HG03457 (cell line): Measurements from ENCODE around the gene DEFB124.
"Not testable (repeated sequence)": the region's sequence is repeated elsewhere in the genome, so short reads cannot be mapped to it uniquely, and the experiment has no call there.

Source experiments
- ATAC-seq: cut with Tn5 transposase; IDR thresholded peaks from one replicate; pipeline ENCODE4 v1.9.1; 2021; ENCODE audit warnings: moderate number of reproducible peaks; ENCODE audit not compliant: unreplicated experiment

DEFB124 gene

DNA sequence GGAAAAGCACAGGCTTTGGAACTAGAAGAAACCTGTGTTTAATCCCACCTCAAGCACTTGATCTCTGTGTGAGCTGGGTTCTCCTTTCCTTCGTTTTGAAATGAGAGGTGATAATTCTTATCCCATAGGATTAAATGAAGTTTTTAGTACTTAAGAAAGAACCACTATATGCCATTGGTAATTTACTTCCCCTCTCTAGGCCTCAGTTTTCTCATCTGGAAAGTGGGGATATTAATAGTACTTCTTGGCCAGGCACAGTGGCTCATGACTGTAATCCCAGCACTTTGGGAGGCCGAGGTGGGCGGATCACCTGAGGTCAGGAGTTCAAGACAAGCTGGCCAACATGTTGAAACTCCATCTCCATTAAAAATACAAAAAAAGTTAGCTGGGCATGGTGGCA lies 14.2 kb upstream of the DEFB124 start:
- ATAC-seq = no peak

DNA sequence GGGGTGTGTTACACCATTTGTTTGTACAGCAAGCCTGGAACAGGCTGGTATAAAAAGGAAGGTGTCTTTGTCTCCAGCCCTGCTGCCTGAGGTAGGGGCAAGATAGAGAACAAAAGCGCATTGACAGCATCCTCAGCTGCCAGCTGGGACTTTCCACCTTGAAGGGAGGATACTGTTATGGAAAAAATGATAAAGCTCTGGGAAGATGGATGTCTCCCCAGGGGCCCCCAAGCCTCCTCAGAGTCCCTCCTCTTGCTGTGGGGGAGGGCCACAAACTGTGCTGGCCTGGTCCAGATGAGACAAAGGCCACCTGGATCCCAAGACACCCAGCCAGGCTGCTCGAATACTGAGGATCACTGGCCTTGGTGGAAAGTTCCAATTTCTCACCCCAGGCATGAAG lies 13.2 kb upstream of the DEFB124 start:
- no peak for ATAC-seq

DNA sequence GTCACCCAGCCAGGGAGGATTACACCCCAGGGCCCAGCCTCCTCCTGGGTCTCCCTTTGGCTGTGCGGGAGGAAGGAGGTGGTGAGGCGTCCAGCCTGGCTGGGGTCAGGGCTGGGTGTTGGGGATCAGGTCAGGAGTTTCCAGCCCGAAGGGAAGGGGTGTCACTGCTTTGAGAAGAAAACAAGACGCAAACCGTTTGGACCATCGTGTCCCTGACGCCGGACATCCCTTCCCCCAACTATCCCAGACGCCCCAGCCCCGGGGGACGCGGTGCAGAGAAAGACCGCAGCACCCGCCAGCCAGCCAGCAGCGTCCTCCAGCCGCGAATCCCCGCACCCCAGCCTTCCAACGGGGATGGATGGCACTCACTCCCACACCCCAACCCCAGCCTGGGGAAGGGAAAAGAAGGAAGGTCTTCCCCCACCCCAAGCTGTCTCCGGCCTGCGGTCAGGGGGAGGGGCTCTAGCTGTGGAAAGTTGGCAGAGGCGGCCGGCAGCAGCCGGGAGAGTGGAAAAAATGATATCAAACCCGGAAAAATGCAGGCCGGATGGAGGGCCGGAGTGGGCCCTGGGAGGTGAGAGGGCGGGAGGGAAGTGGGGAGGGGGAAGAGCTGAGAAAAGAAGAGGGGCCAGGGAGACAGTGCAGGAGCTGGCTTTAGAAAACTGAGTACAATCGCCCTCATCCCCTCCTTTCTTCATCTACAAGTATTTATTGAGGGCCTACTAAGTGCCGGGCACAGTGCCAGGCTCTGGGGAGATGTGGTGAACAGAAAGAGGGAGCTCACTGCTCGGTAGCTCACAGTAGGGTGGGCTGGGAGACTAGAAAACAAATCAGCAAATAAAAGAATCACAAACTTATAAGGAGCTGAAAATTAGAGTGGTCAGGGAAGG lies 10.8 kb upstream of the DEFB124 start:
- no peak for ATAC-seq

DNA sequence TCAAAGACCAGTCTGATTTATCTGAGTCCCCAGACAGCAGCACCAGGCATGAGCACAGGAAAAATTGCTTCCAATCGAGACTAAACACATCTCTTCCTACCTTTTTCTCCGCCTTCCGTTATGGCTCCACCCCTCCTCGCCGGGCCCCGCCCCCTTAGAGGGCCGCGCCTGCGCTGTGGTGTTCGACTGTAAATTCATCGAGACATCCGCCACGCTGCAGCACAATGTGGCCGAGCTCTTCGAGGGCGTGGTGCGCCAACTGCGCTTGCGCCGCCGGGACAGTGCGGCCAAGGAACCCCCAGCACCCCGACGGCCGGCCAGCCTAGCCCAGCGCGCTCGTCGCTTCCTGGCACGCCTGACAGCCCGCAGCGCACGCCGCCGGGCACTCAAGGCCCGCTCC lies 9.1 kb upstream of the DEFB124 start:
- ATAC-seq = no peak

DNA sequence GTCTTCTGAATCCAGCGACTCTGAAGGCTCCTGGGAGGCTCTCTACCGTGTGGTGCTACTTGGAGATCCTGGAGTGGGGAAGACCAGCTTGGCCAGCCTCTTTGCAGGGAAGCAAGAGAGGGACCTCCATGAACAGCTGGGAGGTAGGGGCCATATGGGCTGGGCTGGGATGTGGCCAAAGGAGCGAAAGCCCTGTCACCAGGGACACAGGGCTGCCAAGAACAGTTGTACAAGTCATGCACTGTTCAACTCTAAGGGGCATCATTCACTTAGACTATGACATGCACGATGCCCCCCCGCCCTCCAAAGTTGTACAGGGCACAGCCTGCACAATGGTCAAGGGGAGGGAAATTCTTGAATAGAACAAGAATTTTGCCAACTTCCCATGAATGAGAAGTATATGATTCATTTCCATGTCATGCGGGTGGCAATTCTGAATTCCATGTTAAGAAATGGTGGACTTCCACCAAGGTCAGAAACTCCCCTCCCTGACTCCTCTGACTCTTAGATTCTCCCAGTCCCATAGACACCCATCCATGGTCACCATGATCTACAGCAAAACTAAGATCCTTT lies 1.8 kb upstream of the DEFB124 start:
- no peak for ATAC-seq

DNA sequence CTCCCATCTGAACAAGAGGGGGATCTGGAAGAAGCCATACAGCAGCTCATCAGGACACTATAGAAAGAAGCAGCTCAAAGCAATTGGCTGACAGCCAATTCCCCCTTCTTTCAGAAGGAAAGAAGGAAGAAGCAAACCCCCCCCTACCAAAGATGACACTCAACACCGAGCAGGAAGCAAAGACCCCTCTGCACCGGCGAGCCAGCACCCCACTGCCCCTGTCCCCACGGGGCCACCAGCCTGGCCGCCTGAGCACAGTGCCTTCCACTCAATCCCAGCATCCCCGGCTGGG lies 1.3 kb upstream of the DEFB124 start:
- ATAC-seq = no peak

DNA sequence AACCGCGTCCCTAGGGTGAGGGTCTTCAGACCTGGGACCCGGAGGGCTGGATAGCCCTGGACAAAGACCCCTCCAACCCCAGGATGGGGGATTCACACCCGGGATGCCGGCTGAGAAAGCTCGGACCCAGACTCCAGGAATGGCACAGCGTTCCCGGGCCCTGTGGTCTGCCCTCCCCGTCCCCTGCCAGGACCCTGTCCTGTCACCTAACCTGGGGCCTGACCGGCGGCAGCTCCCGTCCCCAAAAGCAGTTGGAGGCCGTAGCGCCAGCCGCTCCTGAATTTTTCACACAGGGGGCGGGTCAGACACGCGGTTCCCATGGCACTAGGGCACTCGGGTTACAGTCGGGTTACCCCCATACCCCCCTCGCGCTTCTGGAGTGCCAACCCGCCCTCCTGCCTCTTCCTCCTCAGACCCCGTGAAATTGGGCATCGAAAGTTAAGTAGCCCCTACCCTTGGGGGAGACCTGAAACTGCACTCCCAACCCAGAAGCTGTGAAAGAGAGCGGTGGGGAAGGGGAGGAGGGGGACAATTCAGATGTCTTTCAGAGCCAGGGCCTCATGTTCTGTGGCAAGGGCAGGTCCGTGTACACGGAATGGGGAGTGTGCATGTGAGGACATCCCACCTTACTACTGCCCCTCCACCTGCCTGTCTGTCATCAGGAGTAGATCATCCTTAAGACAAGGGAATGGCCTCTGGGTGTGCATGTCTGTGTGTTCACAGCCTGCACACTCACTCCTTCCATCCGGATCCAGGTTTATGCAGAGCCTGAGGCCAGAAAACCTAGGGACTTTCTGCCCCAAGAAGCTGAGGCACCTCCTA lies 756 bp upstream of the DEFB124 start:
- ATAC-seq = no peak

DNA sequence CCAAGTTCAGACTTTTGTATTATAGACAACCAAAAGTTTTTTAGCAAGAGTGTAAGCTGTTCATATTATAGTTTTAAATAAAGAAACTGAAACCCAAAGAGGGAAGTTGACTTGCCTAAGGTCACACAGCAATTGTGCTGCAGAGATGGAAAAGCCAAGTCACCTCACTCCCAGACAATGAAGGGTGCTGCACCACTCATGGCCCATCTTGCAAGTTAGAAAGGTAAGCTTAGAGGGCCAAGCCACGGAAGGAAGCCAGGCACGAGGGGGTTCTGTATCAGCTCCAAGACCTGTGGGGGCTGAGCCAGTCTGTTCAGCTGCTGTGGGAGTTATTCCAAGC lies 860 bp downstream of the DEFB124 start:
- ATAC-seq = no peak

DNA sequence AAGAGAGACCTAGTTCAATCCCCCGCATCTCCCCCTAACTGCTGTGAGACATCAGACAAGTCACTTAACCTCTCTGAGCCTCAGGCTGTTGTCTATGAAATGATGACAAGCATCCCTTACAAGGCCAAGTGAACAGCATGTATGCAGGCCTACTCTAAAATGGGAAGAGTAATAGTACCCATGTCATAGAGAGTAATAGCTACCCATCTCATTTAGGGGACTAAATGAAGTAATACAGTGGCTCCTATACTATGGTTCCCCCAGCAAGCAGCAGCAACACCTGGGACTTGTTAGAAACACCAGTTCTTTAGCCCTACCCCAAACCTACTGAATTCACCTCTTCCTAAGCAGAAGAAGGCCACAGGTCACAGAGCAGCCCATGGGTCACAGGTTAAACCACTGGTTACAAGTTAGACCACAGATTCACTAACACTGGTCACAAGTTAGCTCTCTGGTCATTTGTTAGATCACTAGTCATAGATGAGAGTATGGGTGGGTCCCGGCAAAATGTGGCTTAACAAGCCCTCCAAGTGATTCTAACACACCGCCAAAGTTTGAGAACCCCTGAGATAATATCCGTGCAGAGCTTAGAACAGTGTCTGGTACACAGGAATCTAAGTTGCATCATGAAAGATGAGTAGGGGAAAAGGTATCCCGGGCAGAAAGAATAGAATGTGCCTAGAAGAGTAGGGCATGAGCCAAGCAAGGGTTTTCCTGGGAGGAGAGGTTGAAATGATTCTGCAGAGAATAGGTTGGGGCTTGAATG lies 1.4 kb downstream of the DEFB124 start:
- no peak for ATAC-seq

DNA sequence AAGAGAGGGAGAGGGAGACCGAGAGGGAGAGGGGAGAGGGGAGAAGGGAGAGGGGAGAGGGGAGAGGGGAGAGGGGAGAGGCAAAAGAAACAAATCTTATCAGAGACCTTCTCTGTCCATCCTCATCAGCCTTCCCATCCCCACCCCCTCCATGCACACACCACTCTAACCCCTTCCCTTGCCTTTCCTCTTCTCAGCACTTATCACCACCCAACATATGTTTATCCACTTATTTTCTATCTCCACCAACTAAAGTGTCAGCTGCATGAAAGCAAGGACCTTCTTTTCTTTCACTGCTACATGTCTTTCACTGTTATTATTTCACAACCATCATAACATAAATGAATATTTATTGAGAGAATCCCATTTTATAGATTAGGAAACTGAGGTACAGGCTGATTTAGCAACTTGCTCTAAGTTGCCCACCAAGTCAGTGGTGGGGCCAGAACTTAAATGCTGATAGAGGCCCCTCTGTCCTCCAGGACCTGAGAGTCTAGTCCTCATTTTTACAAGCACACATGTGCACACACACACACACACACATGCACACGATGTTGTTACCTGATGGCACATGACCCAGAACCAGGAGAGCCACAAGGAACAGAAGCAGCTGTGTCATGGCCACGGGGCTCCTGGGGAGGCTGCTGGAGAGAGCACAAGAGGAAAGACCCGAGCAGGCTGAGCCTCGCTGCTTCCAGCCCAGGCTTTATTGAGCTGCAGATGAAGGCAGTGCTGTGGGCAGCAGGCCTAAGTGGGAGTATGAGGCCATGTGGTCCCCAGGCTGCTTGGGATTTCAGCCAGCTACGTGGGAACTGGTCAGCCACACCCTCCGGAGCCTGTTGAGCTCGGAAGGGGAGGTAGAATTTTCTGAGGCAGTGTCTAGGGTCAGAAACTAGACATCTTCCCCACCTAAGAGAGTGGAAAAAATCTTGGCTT lies 2.3 kb downstream of the DEFB124 start:
- no peak for ATAC-seq

DNA sequence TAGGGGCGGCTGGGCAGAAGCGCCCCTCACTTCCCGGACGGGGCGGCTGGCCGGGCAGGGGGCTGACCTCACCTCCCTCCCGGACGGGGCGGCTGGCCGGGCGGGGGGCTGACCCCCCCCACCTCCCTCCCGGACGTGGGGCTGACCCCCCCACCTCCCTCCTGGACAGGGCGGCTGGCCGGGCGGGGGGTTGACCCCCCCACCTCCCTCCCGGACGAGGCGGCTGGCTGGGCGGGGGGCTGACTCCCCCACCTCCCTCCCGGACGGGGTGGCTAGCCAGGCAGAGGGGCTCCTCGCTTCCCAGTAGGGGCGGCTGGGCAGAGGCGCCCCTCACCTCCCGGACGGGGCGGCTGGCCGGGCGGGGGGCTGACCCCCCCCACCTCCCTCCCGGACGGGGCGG lies 4.0 kb downstream of the DEFB124 start:
- ATAC-seq = not testable (repeated sequence)

DNA sequence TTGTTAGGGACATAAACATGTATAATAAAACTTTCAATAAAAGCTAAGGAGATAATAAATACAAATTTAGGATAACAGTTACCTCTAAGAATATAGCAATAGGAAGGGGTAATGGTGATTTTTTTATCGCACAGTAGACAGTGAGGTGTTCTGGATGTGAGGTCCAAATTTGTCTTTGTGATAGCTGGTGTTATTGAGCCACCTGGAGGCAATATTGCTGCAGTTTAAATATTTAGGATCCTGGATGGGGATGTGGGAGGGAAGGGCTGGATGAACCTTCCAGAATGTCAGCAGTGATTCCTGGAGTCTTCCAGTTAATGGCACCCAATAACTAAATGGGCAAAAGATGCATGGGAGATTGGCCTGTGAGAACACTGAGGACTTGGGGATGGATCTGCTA lies 20.6 kb downstream of the DEFB124 start:
- ATAC-seq = no peak

DNA sequence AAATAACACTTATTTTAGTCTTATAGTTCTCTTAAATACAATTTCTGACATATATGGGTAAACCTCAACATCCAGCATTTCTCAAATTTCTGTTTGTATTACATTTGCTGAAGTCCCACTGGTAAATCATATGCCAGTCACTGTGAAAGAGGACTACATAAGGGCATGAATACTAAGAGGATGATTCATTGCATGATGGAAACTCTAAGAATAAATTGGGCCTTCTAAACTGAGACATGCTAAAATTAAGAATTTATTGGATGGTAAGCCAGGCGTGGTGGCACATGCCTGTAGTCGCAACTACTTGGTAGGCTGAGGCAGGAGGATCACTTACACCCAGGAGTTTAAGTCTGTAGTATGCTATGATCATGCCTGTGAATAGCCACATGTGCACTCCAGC lies 22.4 kb downstream of the DEFB124 start:
- no peak for ATAC-seq

DNA sequence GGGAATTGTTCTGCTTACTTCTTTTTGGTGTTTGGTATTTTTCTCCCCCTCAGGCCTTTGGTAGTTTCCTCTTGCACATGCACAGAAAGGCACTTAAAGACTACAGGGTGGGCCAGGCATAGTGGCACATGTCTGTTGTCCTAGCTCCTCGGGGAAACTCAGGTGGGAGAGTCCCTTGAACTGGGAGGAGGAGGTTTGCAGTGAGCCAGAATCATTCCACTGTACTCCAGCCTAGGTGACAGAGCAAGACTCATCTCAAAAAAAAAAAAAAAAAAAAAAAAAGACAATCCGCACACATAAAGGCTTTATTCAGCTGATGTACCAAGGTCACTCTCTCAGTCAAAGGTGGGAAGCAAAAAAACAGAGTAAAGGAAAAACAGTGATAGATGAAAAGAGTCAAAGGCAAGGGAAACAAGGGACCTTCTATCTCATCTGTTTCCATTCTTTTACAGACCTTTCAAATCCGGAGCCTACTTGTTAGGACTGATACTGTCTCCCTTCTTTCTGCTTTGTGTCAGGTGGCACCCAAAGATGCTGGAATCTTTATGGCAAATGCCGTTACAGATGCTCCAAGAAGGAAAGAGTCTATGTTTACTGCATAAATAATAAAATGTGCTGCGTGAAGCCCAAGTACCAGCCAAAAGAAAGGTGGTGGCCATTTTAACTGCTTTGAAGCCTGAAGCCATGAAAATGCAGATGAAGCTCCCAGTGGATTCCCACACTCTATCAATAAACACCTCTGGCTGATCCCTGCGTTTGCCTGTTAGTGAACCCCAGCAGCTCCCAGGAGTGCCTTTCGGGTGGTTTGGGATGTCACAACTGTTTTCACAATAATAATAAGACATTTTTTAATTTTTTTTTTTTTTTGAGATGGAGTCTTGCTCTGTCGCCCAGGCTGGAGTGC lies 25.2 kb downstream of the DEFB124 start:
- ATAC-seq = no peak

DNA sequence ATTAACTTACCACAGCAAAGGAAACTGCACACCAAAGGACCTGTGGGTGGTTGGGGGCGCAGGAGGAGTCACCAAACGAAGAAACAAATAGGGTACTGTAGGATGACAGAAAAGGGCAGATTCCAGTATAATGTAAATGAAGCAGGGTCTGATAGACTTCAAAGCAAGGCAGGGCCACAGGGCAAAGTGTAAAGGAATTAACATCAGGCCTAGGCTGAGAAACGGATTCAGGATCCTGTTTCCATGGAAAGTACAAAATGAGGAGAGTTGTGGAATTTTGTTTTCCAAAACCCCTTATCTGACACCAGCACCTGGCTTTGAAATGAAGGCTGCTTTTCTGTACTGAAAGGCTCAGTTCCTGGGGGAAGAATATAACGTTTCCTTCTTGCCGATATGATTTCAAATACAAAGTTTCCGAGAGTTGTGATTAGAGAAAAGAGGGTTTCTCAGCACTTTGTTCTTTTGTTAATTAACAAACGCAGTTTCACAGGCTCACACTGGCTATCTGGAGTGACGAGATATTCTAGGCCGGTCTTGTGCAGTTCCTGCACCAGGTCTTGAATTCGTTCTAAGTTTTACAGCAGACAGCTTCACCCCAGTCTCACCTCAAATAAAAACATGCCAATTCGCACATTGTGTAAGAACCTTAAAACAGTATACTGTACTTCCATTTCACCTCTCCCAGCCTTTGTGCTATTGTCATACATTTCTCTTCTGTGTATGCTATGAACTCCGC lies 28.7 kb downstream of the DEFB124 start:
- no peak for ATAC-seq

DNA sequence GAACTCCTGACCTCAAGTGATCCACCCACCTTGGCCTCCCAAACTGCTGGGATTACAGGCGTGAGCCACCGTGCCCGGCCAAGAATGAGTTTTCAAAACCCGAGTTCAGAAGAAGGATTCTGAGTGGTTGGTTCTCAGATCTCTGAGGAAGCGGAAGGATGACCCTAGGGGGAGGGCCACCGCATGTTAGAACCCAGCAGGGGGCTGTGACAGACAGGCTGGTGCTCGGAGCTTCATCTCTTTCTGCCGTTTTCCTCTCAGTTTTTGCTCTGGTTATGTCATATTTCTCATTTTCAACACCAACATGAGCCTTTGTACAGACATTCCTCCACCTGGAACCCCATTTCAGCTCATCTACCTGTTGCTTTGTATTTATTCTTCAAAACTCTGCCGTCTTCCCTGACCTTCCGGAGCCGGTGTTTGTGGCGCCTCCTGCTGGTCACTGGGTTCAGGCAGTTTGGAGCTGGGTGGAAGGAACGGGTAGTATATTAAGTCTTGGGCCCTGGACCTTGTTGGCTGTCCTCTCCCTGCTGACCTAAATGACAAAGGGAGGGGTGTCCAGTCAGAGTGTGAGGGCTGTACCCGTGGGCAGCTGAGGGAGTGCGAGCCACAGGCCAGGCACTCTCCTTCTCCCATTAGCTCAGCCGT lies 34.8 kb downstream of the DEFB124 start, which contains the start of gene DEFB123:
TSS of gene DEFB123 (plus strand) at position 621 of the 648 bp plus-strand sequence. CDS start 67 bp downstream, outside the sequence.
- no peak for ATAC-seq

DNA sequence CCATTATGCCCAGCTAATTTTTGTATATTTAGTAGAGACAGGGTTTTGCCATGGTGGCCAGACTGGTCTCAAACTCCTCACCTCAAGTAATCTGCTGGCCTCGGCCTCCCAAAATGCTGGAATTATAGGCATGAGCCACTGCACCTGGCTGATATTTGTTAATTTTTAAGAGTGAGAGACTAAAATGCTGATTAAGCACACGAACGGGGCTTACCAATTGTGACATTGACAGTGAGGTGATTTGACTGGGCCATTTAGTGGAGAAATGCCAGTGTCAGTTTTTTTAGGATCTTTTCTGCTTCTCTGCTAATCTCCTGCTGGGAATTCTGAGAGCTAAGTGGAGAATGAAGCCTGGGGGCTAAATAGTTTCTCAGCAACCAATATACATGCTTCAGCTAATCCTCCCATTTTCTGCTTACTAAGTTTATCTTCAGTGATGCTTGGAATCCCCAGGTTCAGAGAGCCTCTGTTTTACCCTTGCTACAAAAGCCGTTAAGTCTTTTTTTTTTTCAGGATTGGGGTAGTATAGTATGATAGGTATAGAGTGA lies 44.3 kb downstream of the DEFB124 start:
- ATAC-seq = no peak

DNA sequence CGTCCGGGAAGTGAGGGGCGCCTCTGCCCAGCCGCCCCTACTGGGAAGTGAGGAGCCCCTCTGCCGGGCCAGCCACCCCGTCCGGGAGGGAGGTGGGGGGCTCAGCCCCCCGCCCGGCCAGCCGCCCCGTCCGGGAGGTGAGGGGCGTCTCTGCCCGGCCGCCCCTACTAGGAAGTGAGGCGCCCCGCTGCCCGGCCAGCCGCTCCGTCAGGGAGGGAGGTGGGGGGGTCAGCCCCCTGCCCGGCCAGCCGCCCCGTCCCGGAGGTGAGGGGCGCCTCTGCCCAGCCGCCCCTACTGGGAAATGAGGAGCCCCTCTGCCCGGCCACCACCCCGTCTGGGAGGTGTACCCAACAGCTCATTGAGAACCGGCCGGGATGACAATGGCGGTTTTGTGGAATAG lies 47.4 kb downstream of the DEFB124 start:
- ATAC-seq = not testable (repeated sequence)
